Measurements from ENCODE around the gene ANG. TPM values are rescaled to one million over a fixed set of nuclear protein-coding genes. Genes with fewer than 3 reads are reported as not detected.
"Not testable (repeated sequence)": the region's sequence is repeated elsewhere in the genome, so short reads cannot be mapped to it uniquely, and the experiment has no call there.

ANG gene
- polyA plus RNA-seq, 5 donors = 7.2 to 11.7 (median 8.9) TPM

DNA sequence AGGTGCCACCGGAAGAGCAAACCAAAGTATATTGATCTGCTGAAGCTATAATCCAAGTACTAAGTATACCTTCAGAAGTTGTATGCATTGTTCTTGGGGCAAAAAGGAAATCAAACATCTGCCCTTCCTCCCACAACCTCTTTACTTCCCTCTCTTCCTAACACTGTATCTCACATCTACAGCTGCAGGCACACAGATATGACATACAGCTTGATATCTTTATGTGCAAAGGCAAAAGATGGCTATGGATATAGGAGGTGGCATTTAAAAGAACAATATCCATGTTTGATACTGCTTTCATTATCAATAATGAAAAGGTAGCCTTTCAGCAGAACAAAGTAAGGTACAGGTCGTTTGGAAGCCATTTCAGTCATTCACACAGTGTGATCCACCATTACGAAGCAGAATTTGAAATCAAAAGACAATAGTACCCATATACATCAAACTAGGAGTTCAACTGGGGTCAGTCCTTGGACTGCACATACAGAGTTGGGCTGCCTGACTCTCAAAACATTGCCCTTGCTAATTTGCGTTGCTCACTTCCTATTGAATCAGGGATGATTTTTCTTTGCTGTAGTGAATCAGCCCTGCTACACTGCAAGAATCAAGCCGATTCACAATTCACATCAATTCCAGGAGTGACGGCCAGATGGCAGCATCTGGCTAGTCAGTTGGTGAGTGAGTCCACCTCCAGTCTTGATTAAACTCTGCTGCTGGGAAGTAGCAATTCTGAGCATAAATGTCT, 8.9 kb downstream of the ANG start:
- peak in 1 of 2 donors; percentile 60 for DNase-seq

DNA sequence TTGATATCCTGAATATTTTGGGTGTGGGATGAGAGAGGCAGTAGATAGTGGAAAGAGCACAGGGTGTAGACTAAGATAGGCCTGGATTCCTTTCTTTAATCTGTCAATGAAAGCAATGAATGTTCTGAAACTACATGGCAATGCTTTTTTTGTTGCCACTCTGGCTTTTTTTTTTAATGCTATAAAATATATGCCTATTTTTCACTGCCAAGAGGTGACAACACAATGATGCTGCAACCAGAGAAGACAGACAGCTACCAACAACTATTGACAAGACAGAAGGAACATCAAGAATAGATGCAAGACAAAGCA, 9.4 kb downstream of the ANG start:
- DNase-seq = no peak

DNA sequence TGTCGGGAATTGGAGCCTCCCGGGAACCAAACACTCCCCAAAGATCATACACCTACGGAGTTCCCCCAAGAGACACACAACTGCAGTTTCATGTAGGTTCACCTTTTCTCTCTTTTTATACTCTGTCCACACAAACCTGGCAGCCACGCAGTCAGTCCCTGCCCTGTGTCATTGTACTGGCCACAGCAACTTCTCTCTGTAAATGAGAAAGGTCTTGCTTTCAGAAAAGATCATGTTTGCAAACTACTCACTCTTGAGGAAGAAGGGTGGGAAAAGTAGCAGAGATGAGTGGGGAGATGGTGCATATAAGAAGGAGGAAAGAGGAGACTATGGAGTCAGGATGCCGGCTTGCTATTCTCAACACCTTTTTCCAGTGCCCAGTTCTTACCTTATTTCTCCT, 10.4 kb downstream of the ANG start:
- DNase-seq = no peak

DNA sequence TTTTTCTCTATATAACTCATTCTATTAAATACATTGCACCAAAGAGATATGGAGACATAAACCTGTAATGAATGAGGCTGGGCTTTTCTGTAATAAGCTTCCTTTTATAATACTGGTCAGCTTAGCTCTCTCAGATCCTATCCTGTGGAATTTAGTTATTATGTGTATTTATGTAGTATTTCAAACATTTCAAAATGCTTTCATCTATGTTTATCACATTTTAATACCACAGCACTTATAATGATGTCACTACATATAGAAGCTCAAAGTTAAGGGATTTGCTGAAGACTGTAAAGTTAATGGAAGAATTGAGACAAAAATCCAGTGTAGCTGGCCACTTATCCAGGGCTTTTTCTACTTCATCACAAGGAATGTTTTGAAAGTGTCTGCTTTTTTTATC, 11.4 kb downstream of the ANG start:
- no peak for DNase-seq

DNA sequence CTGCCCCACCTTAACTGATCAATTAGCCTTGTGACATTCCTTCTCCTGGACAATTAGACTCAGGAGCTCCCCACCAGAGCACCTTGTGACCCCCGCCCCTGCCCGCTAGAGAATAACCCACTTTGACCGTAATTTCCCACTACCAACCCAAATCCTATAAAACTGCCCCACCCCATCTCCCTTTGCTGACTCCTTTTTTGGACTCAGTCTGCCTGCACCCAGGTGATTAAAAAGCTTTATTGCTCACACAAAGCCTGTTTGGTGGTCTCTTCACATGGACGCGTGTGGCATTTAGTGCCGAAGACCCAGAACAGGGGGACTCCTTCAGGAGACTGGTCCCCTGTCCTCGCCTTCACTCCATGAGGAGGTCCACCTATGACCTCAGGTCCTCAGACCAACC, 12.4 kb downstream of the ANG start:
- not testable (repeated sequence) for DNase-seq

DNA sequence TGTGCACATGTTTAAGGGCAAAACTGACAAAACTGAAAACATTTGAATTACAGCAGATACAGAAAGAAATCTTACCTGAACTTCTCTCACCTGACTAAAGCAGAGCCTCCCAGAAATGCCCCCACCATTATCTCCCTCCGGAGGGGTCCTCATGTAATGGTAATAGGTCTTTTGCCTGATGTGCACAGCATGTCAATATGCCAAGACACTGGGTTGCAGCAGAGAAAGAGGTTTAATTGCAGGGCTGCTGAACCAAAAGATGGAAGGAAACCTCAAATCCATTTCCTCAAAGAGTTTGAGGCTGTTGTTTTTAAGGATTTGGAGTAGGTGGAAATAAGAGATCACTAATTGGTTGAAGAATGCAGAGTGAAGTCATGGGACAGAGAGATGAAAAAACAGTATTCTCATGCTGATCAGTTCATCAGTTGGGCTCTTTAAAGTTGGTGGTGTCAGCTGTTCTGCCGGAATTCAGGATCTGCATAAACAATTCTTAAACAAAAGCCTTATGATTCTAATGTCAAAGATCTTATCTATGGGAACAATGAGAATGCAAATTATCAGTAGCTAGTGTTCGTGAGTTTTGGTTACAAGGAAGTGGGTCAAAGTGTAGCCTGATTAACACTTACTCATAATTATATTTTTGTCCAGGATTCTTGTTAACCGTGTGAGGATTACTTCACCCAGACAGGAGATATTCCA, 18.2 kb downstream of the ANG start:
- DNase-seq = no peak

DNA sequence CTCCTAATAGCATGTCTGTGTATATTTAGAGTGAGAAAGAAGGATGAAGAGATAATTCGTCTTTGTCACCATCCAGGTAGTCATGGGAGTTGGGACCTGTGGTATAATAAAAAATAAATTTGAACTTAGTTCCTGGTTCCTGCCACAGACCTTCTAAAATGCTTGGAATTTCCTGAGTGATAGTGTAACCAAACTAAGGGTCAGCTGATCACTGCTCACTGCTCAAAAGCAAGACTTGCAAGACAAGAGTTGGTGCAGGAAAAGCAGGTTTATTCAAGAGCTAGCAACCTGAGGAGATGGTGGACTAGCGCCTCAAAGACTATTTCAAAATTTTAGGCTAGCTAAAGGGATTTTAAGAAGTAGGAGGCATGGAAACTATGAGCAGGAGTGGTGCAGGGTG, 19.1 kb downstream of the ANG start:
- DNase-seq = peak; percentile 51 to 59

DNA sequence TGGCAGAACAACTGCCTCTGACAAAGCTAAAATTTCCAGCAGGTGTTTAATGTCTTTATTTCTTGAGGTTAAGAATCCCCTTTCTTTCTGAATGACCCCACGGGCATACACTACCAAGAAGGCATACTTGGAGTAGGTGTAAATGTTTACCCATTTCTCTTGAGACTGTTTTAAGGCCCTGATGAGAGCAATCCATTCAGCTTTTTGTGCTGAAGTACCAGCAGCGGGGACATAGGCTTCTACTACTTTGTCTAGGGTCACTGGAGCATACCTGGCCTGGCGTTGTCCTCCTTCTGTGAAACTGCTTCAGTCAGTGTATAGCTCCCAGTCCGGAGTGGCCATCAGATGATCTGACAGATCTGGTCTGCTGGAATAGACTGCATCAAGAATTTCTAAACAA, 22.7 kb downstream of the ANG start:
- no peak for DNase-seq

DNA sequence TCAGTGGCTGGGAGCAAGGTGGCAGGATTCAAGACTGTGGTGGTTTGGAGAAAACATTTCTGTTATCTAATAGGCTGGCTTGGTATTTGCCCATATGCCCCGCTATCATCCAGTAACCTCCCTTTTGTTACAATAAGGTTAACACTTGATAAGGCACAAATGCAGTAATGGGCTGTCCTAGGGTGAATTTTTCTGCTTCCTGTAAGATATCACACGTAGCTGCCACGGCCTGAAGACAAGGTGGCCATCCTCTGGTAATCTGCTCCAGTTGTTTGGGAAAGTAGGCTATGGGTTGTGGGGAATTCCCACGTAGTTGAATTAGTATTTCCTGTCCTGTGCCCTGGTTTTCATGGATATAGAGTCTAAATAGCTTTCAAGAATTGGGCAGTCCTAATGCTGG, 23.1 kb downstream of the ANG start:
- DNase-seq = no peak

DNA sequence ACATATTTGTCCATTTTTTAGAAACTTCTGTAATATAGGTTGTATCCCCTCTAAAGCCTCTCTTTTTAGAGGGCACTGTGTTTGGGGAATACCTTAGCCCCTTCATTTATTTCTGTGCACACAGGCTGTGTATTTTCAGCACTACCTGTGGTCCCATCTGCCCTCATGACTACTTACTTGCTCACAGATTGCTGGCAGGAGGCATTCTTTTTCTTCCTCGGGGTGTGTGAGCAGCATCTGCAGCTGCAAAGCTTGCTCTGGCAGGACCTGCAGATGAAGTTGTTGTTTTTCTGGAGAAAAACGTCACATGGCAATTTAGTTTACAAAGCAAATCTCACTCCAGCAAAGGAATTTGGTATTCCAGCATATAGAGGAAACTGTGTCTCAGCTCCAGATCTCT, 24.3 kb downstream of the ANG start:
- no peak for DNase-seq

DNA sequence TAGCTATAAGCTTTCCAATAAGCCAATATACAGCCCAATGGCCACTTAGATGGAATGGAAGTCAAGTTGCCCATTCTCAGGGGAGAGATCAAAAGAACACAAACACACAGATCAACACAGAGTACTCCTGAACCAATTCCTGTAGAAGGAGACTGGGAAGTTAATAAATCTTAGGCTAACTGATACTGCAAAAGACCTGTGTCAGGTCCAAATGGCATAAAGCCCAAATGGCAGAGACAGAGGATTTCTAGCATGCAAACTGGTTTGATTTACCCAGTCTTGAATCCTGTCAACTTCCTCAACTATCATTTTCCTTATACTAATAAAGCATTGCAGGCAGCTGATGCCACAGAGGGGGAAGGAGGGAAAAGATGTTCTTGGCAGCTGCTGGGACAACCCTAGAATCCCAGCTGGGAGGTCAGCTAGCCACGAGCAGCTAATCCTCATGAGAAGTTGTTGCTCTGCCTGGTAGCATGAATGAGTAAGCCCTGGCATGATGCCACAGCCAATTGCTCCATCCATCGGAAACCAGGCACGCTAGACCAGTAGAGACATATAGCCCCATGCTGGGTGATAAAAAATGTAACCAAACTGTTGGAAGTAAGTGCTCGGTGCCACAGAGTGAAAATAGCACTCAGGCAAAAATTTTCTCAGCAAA, 26.2 kb downstream of the ANG start:
- DNase-seq = no peak

DNA sequence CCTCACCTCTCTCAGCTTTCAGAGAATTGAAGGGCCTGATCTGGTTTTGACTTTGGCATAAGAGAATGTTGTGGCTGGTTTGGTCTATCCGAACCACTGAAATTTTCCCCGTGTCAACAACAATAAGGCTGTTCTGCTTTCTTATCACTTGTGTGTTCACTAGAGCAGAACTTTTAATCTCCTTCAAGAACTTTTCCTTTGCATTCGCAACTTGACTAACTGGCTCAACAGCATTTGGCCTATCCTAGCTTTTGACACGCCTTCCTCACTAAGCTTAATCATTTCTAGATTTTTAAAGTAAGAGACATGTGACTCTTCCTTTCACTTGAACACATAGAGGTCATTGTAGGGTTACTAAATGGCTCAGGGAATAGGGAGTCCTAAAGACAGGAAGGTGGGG, 31.2 kb downstream of the ANG start:
- DNase-seq = peak; percentile 59 to 62

DNA sequence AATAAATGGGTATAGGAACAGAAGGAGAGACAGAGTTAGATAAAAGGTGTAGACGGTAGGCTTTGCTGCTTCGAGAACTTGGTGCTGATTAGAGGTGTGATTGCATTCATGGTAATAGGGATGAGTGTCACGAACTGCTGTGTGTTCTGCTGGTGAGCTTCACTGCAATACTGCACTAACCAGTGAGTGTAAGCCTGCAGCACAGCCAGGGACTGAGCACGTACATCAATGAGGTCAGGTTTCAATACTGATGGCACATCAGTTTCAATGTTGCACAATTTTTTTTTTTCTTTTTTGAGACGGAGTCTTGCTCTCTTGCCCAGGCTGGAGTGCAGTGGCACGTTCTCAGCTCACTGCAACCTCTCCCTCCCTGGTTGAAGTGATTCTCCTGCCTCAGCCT, 32.2 kb downstream of the ANG start:
- DNase-seq = no peak

DNA sequence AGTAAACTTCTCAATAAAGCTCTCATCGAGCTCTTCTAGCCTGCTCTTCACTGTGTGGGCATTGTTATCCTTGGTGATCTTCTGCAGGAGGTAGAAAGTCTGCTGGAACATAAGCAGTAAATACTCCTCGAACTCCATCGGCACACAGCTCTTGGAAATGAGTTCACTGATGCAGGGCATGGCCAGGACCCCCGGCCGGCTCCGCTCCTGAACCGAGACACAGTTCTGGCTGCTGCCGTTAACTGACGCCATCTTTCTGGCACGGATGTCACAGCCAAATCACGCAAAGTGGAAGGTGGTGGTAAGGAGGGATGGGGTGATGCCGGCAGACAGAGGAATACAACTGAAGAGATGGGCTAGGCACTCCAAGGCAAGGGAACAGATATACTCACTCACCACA, 33.5 kb downstream of the ANG start:
- no peak for DNase-seq

DNA sequence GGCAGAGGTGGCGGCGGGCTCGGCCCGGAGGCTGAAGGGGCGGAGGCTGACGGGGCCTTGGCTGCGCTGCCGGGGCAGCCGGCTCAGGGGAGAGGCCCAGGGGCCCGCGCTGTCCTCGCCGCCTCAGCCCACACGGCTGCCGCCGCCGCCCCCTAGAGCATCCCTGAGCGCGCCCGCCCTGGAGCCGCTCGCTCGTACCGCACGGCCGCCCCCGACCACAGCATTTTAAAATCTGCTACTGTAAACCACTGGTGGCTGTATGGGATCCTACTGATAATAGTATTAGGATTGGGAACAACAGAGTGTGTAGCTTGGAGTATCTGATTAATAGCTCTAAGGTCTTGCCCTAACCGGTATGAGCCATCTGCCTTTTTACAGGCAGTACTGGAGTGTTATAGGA, 34.9 kb downstream of the ANG start:
- no peak for DNase-seq

DNA sequence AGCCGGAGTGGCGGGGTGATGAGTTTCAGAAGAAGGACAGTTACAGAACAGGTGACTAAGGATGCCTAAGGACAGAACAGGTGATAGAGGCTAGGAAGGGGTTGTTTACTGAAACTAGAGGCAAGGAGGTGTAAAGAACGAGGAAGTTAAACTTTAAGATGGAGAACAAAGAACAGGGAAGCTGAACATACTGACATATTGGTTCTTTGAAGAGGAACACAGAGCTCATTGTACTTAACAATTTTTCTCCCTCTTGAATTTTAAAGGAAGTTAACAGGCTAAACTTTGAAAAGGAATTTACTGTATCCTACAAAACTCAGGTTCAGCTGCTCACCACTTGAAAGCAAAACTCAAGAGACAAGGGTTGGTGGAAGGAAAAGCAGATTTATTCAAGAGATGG, 37.6 kb downstream of the ANG start:
- DNase-seq = not testable (repeated sequence)

DNA sequence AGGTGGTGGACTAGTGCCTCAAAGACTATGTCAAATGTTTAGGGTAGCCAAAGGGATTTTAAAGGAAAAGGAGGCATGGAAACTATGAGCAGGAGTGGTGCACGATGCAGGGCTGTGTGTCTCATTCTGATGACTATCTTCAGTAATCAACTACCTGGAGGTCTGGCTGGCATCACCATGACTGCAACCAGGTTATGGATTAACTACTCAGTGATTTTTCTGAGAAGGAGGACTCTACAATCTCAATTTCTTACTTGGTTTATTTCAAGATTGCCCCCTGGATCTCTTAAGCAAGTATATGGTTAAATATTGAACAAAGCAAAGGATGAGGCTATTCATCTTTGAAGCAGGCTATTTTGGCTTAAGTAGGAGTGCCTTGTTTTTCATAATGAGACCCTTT, 38.0 kb downstream of the ANG start:
- no peak for DNase-seq

DNA sequence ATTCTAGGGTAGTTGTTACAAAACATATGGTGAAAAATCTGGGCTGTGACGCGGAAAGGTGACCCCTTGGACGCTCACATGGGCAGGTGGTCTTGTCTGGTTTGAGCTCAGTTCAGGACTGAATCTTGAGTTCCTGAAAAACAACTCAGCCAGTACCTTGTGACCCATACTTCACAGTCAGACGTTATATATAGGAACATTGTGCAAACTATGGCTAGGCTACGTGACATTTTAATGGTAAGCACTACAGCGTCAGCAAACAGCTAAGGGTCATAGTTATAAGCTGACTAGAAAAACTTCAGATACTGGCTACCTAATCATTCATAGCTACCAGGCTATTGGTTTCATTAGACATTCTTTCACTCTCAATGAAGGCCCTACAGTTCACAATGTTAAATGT, 42.3 kb downstream of the ANG start:
- no peak for DNase-seq

DNA sequence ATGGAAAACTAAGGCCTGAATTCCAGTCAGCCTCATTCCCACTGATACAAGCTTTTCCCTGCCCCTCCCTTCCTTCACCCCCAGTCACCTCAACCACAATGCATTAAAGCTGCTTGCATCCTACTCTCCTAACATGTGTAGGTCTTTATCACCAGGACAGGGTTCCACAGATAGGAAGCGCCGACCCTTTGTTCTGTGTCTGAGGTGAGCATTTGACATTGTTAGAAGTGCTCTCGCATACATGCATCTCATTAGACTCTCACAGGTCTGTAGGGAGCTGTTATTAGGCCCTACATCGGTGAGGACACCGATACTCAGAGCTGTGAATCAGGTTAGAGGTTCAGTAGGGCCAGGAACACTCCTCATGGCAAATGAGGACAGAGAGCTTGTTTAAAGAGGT, 43.9 kb downstream of the ANG start:
- DNase-seq = no peak

DNA sequence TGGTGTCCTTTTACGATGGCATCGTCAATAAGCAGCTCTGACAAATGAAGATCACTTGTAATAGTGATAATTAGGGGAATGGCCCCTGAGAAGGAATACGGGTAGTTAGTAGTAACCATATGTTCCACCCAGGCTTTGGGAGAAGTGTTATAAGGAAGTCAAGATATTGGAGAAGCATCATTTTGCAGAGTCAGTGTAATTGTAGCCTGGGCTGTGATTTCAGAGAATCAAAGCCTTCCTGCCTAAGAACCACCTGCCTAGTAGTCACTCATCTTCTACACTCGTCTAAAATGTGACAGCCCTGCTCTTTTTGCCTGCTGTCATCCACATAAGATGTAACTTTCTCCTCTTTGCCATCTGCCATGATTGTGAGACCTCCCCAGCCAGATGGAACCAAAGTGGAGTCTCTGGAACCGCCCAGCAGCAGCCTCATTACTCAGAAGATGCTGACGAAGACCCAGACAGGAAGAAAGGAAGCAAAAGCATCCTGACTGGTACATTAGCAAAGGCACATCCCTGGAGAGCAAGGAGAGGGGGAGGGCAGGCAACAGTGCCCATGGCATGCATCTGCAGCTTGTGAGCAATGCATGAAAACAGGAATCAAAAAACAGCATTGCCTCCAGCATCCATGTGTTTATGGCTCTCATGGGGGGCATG, 44.5 kb downstream of the ANG start:
- no peak for DNase-seq

DNA sequence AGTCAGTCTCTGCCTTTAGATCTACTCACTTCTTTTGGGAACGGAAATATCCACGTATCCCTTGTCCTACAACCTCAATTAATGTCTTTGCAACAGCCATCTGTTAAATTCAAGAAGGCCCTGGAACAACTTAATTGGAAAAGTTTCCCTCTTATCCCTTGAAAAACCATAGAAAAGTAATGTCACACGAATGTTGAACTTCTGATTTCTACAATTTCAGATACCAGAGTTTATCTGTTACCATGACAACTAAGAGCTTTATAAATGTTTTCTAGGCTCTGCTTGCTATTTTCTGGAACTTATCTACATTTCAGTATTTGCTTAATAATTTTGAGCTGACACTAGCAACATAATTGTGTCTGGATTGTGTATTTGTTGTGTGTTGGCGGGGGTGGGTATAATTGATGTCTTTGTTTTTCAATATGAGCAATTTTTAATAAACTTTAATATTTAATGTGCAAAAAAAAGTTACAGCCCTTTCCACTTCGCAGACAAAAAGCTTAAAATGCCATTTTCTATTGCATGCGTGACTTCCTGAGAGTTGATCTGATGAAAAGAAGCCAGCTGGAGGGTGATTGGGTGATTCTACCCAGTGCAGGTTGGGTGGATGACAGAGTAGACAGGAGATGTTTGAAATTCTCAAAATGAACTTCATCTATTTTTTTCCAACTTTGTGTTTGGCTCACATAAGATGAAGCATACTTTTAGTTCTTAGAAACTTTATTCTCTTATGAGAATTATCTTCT, 45.3 kb downstream of the ANG start:
- DNase-seq = no peak

DNA sequence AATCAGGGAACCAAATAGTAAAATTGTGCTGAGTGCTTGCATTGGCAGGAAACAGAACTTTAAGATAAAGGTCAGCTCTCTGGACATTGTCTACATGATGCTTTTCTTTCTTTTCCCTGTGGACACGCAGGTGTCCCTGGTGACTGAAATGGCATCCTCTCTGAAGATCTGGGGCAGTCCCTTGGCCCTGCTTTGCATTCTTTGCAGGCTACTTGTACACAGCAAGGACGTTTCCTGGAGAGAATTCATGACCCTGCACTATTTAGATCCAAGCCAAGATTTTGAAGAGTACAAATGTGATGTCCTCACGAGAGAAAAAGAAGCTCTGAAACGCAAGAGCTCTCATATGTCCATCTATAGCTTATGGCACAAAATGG, 45.9 kb downstream of the ANG start:
- DNase-seq = no peak

Measured in right lung (tissue), 5 donors.